ENCODE data around the gene BRD4. TPM values are rescaled to one million over a fixed set of nuclear protein-coding genes. Genes with fewer than 3 reads are reported as not detected.
A peak's percentile ranks its signal among the peaks of the same experiment; 100 is the strongest.

BRD4 gene
- total RNA-seq, 1 donor from 2014 or later, result 104 TPM

DNA sequence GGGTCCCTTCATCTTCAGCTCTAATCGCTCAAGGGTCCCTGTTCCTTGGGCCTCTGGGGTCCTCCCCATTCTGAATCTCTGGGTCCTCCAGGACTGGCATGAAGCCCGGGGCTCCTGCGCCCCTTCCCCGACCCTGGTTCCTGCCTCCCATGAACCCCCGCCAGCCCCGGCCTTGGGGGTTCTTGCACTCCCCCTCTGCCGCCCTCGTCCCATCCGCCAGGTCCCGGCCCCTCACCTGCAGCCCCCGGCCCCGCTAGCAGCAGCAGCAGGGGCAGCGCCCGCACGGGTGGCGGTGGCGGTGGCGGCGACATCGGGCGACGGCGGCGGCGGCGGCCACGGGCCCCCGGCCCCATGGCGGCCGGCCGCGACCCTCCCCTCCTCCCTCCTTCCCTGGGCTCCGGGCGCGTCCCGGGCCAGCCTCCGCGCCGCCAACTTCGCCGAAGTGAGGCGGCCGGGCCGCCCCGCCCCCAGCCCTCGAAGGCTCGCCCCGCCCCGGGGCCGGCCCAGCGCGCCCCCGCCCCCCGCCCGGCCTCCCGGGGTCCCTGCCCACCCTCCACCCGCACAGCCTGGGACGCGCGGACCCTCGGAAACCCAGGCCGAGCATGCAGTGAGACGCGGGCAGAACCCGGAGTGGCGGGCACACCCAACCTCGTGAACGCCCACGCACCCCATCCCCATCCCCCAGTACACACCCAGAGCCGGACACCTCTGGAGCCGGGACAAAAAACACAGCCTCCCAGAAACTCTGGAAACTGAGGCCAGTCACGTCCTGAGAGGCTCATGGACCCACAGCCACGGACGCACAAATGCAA is 131.6 kb downstream of the BRD4 start, which contains the start of gene NOTCH3:
TSS of gene NOTCH3 (minus strand) at position 443 of the 812 bp plus-strand sequence. CDS start at position 353, 90 bp downstream.
- H3K9me3 Mint-ChIP-seq (ENCODE audit: low read depth), result no peaks in the 10 kb centered on the region
- TF ChIP-seq, protein P1, sequence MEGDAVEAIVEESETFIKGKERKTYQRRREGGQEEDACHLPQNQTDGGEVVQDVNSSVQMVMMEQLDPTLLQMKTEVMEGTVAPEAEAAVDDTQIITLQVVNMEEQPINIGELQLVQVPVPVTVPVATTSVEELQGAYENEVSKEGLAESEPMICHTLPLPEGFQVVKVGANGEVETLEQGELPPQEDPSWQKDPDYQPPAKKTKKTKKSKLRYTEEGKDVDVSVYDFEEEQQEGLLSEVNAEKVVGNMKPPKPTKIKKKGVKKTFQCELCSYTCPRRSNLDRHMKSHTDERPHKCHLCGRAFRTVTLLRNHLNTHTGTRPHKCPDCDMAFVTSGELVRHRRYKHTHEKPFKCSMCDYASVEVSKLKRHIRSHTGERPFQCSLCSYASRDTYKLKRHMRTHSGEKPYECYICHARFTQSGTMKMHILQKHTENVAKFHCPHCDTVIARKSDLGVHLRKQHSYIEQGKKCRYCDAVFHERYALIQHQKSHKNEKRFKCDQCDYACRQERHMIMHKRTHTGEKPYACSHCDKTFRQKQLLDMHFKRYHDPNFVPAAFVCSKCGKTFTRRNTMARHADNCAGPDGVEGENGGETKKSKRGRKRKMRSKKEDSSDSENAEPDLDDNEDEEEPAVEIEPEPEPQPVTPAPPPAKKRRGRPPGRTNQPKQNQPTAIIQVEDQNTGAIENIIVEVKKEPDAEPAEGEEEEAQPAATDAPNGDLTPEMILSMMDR (IDR thresholded peaks at IDR 0.05), result no peak
- no peak for DNase-seq (ENCODE audit: low spot score)
- H3K36me3 Mint-ChIP-seq (ENCODE audit: low read depth), result peaks cover 13% of the 10 kb centered on the region
- peak within 1 kb of the TSS; percentile 78 for H3K4me3 Mint-ChIP-seq (ENCODE audit: unreplicated experiment)
- H3K27me3 Mint-ChIP-seq (ENCODE audit: low read depth), result no peaks in the 10 kb centered on the region
- peaks cover 33% of the 10 kb centered on the region for H3K4me1 Mint-ChIP-seq (ENCODE audit: low read depth)
- peak within 1 kb of the TSS; percentile 70 for H3K27ac Mint-ChIP-seq (ENCODE audit: unreplicated experiment)

DNA sequence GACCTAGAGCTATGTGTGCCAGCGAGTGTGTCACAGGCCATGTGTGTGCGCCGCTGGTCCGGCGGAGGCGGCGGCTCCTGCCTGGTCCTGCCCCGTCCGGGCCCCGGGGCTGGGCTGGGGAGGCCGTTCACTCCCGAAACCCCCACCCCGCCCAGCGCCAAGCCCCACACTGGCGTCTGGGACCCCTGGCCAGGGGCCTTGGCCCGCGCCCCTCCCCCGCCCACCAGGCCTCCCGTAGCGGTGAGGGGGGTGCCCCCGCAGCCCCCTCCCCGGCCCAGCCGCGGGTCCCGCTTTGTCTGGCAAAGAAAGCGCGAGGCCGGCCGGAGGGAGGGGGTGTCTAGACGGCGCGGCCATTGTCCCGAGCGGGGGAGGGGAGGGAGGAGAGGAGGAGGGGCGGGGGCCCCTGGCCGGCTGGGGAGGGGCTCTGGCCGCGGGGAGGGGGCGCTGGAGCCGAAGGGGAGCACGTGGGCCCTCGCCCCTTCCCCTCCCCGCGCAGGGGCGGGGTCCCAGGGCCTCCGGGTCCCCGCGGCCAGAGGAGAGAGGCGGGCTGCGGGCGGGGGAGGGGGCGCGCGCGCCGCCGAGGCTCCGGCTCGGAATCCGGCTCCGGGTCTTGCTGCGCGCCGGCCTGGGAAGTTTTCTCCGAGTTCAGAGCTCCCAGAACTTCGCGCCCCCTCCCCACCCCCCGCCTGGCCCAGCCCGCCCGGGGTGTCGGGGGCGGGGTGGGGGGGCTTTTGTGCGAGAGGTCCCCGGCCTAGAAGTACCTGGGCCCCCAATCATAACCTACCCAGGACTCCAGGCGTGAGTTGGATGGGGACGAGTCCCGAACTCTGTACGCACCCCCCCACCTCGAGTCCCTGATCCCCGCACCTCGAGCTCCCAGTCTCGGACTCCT is 132.4 kb downstream of the BRD4 start:
- peak overlapping the region; percentile 56 for H3K27ac Mint-ChIP-seq (ENCODE audit: unreplicated experiment)
- TF ChIP-seq, protein P1 (IDR thresholded peaks at IDR 0.05), result no peak
- no peak for DNase-seq (ENCODE audit: low spot score)
- peak overlapping the region; percentile 82 for H3K4me3 Mint-ChIP-seq (ENCODE audit: unreplicated experiment)
- peaks cover 13% of the 10 kb centered on the region for H3K36me3 Mint-ChIP-seq (ENCODE audit: low read depth)
- H3K27me3 Mint-ChIP-seq (ENCODE audit: low read depth), result no peaks in the 10 kb centered on the region
- H3K9me3 Mint-ChIP-seq (ENCODE audit: low read depth), result no peaks in the 10 kb centered on the region
- H3K4me1 Mint-ChIP-seq (ENCODE audit: low read depth), result peaks cover 36% of the 10 kb centered on the region

DNA sequence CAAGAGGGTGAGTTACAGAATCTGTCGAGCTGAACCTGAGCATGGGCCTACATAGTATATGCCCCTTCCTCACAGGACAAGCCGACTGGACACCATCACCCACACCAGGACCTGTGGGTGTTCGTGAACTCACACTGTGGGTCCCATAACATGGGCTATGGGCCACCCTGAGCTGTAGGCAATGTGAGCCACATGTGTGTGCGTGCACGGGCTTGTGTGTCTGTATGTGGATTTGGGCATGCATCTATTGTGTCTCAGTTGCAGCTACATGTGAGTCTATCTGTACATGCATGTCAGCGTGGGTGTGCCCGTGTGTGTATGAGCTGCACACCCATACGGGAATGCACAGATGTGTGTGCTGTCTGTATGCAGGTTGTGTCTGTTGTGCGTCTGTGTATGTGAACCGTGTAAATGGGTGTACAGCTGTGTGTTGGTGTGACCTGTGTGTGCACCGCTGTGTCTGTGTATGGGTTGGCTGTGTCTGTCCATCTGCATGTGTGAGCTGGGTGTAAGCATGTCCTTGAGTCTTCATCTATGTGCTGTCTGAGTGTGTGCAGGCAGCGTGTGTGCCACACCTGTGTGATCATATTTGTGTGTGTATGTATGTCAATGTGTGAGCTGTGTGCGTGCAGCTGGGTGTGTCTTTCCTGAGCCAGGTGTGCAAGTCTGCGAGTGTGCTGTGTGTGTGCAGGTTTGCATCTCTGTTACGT is 133.2 kb downstream of the BRD4 start:
- Mint-ChIP-seq H3K36me3 (ENCODE audit: low read depth) (peaks cover 13% of the 10 kb centered on the region), H3K4me1 (ENCODE audit: low read depth) (peaks cover 44% of the 10 kb centered on the region), H3K27ac (ENCODE audit: unreplicated experiment) (peak overlapping the region; percentile 56), H3K4me3 (ENCODE audit: unreplicated experiment) (peak overlapping the region; percentile 82), H3K9me3 (ENCODE audit: low read depth) (no peaks in the 10 kb centered on the region), H3K27me3 (ENCODE audit: low read depth) (no peaks in the 10 kb centered on the region)
- TF ChIP-seq, protein P1 (IDR thresholded peaks at IDR 0.05), result no peak
- DNase-seq (ENCODE audit: low spot score), result no peak

DNA sequence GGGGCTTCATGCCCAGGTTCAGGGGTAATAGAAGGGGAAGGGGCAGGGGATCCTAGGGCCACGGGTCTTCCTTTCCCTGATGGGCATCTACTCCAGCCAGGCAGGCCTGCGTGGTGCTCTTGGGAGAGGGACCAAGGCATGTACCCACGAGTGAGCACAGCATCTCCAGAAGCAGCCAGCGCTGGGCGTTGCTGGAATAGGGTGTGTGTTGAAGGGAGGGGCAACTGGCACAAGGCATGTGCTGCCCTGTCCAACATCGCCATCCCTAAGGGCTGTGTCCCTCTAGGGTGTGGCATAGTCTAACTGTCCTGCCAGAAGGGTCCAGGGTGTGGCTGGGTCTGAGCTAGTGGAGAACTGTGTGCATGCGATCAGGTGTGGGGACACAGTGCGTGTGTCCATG is 134.4 kb downstream of the BRD4 start:
- TF ChIP-seq, protein P1 (IDR thresholded peaks at IDR 0.05), result no peak
- no peak for DNase-seq (ENCODE audit: low spot score)
- Mint-ChIP-seq H3K27ac (ENCODE audit: unreplicated experiment) (peak overlapping the region; percentile 74), H3K4me1 (ENCODE audit: low read depth) (peaks cover 47% of the 10 kb centered on the region), H3K9me3 (ENCODE audit: low read depth) (no peaks in the 10 kb centered on the region), H3K27me3 (ENCODE audit: low read depth) (no peaks in the 10 kb centered on the region), H3K36me3 (ENCODE audit: low read depth) (peaks cover 15% of the 10 kb centered on the region), H3K4me3 (ENCODE audit: unreplicated experiment) (peak overlapping the region; percentile 82)

Data from chondrocyte (in vitro differentiated cells).